RCC 7860 (cell line): ENCODE results near the gene WNT16.
"Not testable (repeated sequence)": the region's sequence is repeated elsewhere in the genome, so short reads cannot be mapped to it uniquely, and the experiment has no call there.

ENCODE experiments used
- DNase-seq: peaks from one replicate; pipeline ENCODE4 v3.0.0-alpha.2; 2015; ENCODE audit warnings: low spot score
- FAIRE-seq: peaks from 2 replicates; lab custom pipeline; 2012; peaks lifted over from hg19 to GRCh38; lab: Jason Lieb, UNC

Gene WNT16

GRCh38 chr7:121328508-121329190 lies at the start of gene WNT16:
WNT16 (plus strand) TSS chr7:121329000; CDS start chr7:121329293, 293 bp downstream.
- DNase-seq (no peak), FAIRE-seq (no peak)

GRCh38 chr7:121279060-121279620 lies 49.7 kb upstream of the WNT16 start:
- DNase-seq = peak; percentile 35
- FAIRE-seq = no peak

- FAIRE-seq (no peak), DNase-seq (no peak)
Observed at GRCh38 chr7:121279822-121280221, 49.0 kb upstream of the WNT16 start.

- no peak for DNase-seq
- no peak for FAIRE-seq
Observed at GRCh38 chr7:121280656-121281055, 48.1 kb upstream of the WNT16 start.

- DNase-seq (no peak), FAIRE-seq (no peak)
Observed at GRCh38 chr7:121282129-121282528, 46.7 kb upstream of the WNT16 start.

- FAIRE-seq = no peak
- DNase-seq = no peak
Observed at GRCh38 chr7:121285066-121285667, 43.6 kb upstream of the WNT16 start.

GRCh38 chr7:121286186-121286585 lies 42.6 kb upstream of the WNT16 start:
- FAIRE-seq = no peak

GRCh38 chr7:121286742-121287734 lies 41.8 kb upstream of the WNT16 start:
- FAIRE-seq (peak; percentile 96), DNase-seq (peak; percentile 90)

More at GRCh38 chr7:121286186-121286585, 42.6 kb upstream of the WNT16 start:
- no peak for DNase-seq

- FAIRE-seq = peak; percentile 98
- DNase-seq = peak; percentile 98
Observed at GRCh38 chr7:121288894-121289293, 39.9 kb upstream of the WNT16 start.

GRCh38 chr7:121289930-121290329 lies 38.9 kb upstream of the WNT16 start:
- FAIRE-seq, DNase-seq: not testable (repeated sequence)

- FAIRE-seq (no peak), DNase-seq (no peak)
Observed at GRCh38 chr7:121294448-121294992, 34.3 kb upstream of the WNT16 start.

GRCh38 chr7:121297843-121298242 lies 31.0 kb upstream of the WNT16 start:
- FAIRE-seq (no peak), DNase-seq (no peak)

GRCh38 chr7:121298831-121299239 lies 30.0 kb upstream of the WNT16 start:
- FAIRE-seq (no peak), DNase-seq (no peak)

GRCh38 chr7:121300685-121301420 lies 27.9 kb upstream of the WNT16 start:
- DNase-seq = no peak
- FAIRE-seq = no peak

- no peak for DNase-seq
- FAIRE-seq = no peak
Observed at GRCh38 chr7:121301446-121302213, 27.2 kb upstream of the WNT16 start.

- peak; percentile 98 for DNase-seq
Observed at GRCh38 chr7:121302214-121302745, 26.5 kb upstream of the WNT16 start.

GRCh38 chr7:121303422-121304101 lies 25.2 kb upstream of the WNT16 start:
- DNase-seq (no peak), FAIRE-seq (no peak)

More at GRCh38 chr7:121302214-121302745, 26.5 kb upstream of the WNT16 start:
- FAIRE-seq = peak; percentile 98

GRCh38 chr7:121304102-121304658 lies 24.6 kb upstream of the WNT16 start:
- DNase-seq (no peak), FAIRE-seq (no peak)
